IPS DF 6.9 (cell line): Measurements from ENCODE around the gene PDE6G.

Source experiments
- DNase-seq: peaks from one replicate; pipeline ENCODE4 v3.0.0-alpha.2; 2013; ENCODE audit warnings: low read depth, low spot score
- H3K27ac ChIP-seq: one replicate; pipeline ENCODE4 v1.5.1; 2013; ENCODE audit warnings: low read length, control low read depth
- H3K27me3 ChIP-seq: 2 replicates; pipeline ENCODE4 v1.6.1; 2013; ENCODE audit warnings: mild to moderate bottlenecking, low read length; ENCODE audit not compliant: control insufficient read depth, insufficient read depth
- H3K36me3 ChIP-seq: 2 replicates; pipeline ENCODE4 v1.6.1; 2013; ENCODE audit warnings: low read length; ENCODE audit not compliant: control insufficient read depth, insufficient read depth
- H3K4me1 ChIP-seq: 2 replicates; pipeline ENCODE4 v1.6.1; 2013; ENCODE audit warnings: low read length; ENCODE audit not compliant: control insufficient read depth, insufficient read depth
- H3K4me3 ChIP-seq: 2 replicates; pipeline ENCODE4 v1.5.1; 2013; ENCODE audit warnings: mild to moderate bottlenecking, low read length
- H3K9me3 ChIP-seq: 2 replicates; pipeline ENCODE4 v1.6.1; 2013; ENCODE audit warnings: low read length, inconsistent platforms; ENCODE audit not compliant: control insufficient read depth, insufficient read depth
- WGBS: extraction: QIAGEN DNeasy Blood & Tissue Kit; methylation state at CpG from one replicate; pipeline ENCODE4 v1.1.7; 2013; ENCODE audit warnings: mixed read lengths, missing lambda C conversion rate; ENCODE audit not compliant: insufficient read length, insufficient coverage; 5-methylcytosine and 5-hydroxymethylcytosine counted together

The PDE6G gene

DNA sequence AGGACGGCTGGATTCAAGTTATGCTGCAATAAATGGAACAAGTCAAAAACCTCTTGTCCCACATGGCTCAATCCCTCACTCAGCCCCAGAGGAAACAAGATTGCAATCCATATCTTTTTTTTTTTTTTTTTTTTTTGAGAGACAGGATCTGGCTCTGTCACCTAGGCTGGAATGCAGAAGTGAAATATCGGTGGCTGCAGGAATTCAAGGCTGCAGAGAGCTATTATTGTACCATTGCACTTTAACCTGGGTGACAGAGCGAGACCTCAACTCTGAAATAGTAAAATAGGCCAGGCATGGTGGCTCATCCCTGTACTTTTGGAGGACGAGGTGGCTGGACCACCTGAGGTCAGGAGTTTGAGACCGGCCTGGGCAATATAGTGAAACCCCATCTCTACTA, 2.7 kb upstream of the PDE6G start:
- no peak for DNase-seq
- Histone ChIP-seq H3K4me3 (no peak overlapping the region), H3K4me1 (no peaks in the 10 kb centered on the region; the same call in 1 of the 2 replicates), H3K36me3 (peaks cover under 1% of the 10 kb centered on the region; the same call in 1 of the 2 replicates), H3K27ac (no peak overlapping the region), H3K27me3 (no peaks in the 10 kb centered on the region), H3K9me3 (no peaks in the 10 kb centered on the region)
- WGBS: no CpG with 5 or more reads among the region's 5 CpGs

DNA sequence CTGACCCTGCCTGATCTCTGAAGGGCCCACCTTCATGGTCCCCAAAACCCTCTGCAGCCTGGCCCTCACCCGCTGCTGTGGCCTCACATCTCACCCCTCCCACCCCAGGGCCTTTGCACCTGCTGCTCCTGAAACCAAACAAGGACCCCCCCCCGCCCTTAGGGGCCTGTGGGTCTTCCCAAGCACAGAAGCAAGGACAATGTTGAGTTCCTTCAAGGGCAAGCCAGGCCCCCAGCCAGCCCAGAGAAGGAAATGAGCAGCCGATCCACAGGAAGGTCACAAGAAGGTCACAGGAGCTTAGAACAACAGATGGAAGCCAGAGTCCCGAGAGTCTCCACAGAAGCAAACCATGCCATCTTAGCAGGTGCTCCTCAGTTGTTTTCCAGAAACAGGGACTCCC, 493 bp upstream of the PDE6G start:
- H3K4me3 ChIP-seq: no peak overlapping the region

DNA sequence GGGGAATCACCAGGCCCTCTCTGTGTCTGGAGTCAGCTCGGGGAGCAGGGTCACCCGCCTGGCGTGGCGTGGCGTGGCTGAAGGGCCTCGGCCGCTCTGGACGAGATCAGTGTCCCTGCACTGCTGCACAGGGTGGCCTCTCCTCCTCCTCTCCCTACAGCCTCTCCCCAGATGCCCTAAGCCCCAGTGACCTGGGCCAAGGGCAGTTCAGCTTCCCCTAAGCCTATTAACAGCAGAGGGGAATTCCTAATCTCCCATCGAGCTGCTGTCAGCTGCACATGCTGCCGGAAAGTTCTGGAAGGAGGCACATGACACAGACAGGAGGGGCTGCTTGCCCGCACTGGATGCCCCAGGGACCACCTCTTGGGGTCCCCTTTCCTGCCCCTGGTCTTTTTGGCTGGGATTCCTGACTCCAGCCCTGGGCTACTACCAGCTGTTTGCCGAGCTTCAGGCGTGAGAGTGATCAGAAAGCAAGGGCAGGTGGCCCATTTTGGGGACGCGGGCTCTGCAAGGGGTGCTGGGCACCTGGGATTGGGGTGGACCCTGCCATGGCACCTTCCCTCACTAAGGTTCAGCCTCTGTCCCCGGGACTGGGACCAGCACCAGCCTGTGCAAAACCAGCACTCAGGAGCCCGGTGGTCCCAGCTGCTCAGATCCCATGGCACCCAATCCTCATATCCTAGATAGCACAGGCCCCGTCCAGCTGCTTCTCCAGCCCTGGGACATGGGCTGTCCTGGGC, 794 bp downstream of the PDE6G start:
- no peaks in the 10 kb centered on the region for H3K36me3 ChIP-seq
- no peak overlapping the region for H3K27ac ChIP-seq
- no CpG with 5 or more reads among the region's 18 CpGs for WGBS
- H3K4me3 ChIP-seq: no peak overlapping the region
- no peaks in the 10 kb centered on the region for H3K27me3 ChIP-seq
- no peak for DNase-seq
- no peaks in the 10 kb centered on the region for H3K9me3 ChIP-seq
- peaks cover 5% of the 10 kb centered on the region for H3K4me1 ChIP-seq

More for the DNA sequence above, 493 bp upstream of the PDE6G start:
- DNase-seq: no peak
- WGBS: no CpG with 5 or more reads among the region's 4 CpGs
- no peaks in the 10 kb centered on the region for H3K36me3 ChIP-seq
- H3K9me3 ChIP-seq: no peaks in the 10 kb centered on the region
- no peak overlapping the region for H3K27ac ChIP-seq
- no peaks in the 10 kb centered on the region for H3K27me3 ChIP-seq
- peaks cover 5% of the 10 kb centered on the region for H3K4me1 ChIP-seq

DNA sequence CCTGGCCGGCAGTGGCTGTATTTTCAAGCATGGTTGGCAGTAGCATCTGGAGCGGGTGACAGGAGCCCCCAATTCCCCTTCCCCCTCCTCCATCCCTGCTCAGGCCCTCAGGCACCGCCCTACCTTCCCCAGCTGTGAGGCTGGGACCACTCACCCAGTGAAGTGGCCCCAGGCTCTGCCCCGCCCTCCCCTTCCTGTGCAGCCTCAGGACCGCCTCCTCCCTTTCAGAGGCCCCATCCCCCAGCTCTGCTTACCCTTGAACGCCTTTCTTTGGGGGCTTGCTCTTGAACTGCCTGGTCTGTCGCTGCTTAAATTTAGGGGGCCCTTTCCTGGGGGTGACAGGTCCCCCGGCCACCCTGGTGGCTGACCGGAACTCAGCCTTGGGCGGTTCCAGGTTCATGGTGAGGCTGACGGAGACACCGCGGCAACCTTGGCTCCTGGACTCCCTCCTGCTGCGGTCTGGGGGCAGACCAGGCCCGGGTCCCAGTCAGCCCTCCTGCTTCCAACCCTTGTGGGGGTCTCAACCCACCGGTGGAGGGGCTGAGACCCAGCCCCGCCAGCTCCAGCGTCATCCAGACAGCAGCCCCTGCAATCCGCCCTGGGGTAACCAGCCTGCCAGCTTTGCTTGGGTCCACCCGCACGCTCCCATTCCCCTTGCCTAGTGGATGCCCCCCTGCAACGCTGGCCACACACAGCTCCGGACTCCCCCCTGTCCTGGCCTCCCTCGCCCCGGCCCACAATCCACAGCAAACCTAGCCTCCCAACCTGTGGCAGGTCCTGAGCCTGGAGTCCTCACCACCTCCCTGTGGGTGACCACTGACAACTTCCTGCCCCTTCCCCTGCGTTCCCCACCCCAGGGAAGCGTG, 3.2 kb downstream of the PDE6G start:
- Histone ChIP-seq H3K27ac (no peak overlapping the region), H3K27me3 (peaks cover 3% of the 10 kb centered on the region; the same call in 1 of the 2 replicates), H3K4me1 (peaks cover 5% of the 10 kb centered on the region), H3K4me3 (no peak overlapping the region), H3K36me3 (no peaks in the 10 kb centered on the region), H3K9me3 (no peaks in the 10 kb centered on the region)
- WGBS: no CpG with 5 or more reads among the region's 27 CpGs
- no peak for DNase-seq

DNA sequence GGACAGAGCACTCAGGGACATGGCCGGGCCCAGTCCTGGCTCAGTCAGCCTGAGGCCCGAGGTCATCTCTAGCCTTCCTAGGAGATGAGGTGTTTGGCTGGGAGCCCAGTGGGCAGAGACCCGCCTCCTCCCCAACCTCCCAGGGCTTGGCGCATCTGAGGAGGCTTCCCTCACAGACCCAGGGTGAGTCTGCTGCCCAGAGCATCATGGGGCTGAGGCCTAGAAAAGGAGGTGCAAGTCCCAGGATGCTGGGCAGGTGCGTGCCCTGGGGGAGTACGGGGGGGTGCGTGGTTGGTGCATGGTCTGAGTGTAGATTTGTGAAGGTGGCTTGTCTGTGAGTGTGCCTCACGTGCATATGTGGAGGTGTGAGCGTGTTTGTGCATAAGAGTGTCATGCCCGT, 4.7 kb downstream of the PDE6G start:
- no peak for DNase-seq
- peaks cover 11% of the 10 kb centered on the region for H3K27me3 ChIP-seq
- no peak overlapping the region for H3K4me3 ChIP-seq
- H3K9me3 ChIP-seq: no peaks in the 10 kb centered on the region
- H3K27ac ChIP-seq: no peak overlapping the region
- no CpG with 5 or more reads among the region's 10 CpGs for WGBS
- peaks cover 14% of the 10 kb centered on the region for H3K4me1 ChIP-seq
- H3K36me3 ChIP-seq: no peaks in the 10 kb centered on the region

DNA sequence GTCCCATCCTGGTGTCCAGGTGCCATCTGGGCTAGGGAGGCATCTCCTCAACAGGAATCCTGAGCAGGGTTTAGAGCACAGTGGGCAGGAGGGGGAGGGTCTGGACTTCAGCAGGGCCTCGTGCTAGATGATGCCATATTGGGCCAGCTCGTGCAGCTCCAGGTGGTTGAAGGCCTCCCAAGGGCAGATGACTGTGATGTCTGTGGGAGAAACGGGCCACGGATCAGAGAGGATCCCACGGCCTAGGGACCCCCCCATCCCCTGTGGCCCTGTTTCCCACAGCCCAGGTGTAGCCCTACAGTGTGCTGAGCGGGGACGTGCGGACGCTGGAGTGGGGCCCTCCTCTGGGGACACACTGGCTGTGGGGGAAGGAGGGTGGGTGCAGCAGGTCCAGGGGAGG, 5.4 kb downstream of the PDE6G start:
- H3K27me3 ChIP-seq: peaks cover 11% of the 10 kb centered on the region
- H3K9me3 ChIP-seq: no peaks in the 10 kb centered on the region
- peaks cover 14% of the 10 kb centered on the region for H3K4me1 ChIP-seq
- no peak overlapping the region for H3K27ac ChIP-seq
- no peaks in the 10 kb centered on the region for H3K36me3 ChIP-seq
- WGBS: no CpG with 5 or more reads among the region's 9 CpGs
- no peak overlapping the region for H3K4me3 ChIP-seq
- no peak for DNase-seq

DNA sequence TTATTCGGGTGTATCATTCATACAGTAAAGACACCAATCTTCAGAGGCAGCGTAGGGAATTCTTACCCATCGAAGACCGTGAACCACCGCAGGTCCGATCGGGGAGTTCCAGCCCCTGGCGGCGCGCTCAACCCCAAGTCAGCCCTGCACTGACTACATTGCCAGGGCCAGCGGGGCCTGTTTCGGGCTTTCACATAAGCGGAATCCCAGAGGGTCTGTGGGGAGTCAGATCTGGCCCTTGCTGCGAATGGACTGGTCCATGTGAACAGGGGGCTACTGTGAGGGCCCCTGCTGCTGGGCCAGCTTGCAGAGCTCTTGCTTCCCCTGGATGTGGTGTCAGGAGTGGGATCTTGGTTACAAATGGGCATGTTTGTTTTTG, 7.6 kb downstream of the PDE6G start:
- Histone ChIP-seq H3K36me3 (no peaks in the 10 kb centered on the region), H3K9me3 (no peaks in the 10 kb centered on the region), H3K4me3 (peak overlapping the region; percentile 33; the same call in 1 of the 2 replicates), H3K27me3 (peaks cover 11% of the 10 kb centered on the region), H3K27ac (no peak overlapping the region), H3K4me1 (peaks cover 14% of the 10 kb centered on the region)
- no peak for DNase-seq
- WGBS: no CpG with 5 or more reads among the region's 14 CpGs

DNA sequence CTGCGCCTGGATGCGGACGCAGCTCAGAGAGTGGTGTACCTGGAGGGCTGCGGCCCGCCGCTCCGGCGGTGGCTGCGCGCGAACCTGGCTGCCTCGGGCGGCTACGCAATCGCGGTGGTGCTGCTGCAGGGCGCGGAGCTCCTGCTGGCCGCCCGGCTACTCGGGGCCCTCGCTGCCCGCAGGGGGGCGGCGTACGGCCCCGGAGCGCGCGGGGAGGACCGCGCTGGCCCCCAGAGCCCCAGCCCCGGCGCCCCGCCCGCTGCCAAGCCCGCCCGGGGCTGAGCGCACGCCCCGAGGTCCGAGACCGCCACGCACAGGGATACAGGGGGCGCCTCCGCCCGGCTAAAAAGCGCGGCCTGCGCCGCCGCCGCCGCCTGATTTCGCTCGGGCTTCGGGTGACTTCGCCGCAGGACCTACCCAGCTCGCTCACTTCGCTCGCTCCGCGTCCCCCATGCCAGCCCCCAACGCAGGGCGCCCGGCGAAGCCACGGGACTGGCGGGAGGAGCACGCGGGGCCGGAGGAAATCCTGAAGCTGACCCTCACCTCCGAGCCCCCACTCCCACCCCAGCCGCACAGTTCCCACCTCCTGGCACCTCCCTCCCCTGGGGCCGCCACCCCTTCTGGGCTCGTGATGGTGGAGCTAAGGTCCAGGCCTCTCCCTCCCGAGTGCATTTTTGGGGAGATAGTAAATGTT, 8.2 kb downstream of the PDE6G start:
- no peaks in the 10 kb centered on the region for H3K9me3 ChIP-seq
- no peak for DNase-seq
- no peak overlapping the region for H3K27ac ChIP-seq
- H3K4me3 ChIP-seq: peak overlapping the region; percentile 33; the same call in 1 of the 2 replicates
- no CpG with 5 or more reads among the region's 78 CpGs for WGBS
- H3K27me3 ChIP-seq: peaks cover 11% of the 10 kb centered on the region
- H3K4me1 ChIP-seq: peaks cover 10% of the 10 kb centered on the region
- H3K36me3 ChIP-seq: no peaks in the 10 kb centered on the region

DNA sequence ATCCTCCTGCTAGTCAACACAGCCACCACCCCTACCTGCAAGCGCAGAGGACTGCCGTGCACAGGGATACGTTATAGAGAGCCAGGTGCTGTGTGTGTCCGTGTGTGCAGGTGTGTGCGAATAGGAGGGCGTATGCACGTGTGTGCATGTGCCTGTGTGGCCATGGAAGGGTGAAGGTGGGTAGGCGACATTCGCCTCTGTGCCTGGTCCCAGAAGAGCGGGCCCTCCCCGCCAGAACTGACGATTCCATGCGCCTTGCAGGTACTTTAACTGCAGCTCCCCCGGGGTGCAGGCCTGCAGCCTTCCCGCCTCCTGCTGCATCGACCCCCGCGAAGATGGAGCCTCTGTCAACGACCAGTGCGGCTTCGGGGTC, 8.7 kb downstream of the PDE6G start:
- H3K9me3 ChIP-seq: no peaks in the 10 kb centered on the region
- DNase-seq: no peak
- no peaks in the 10 kb centered on the region for H3K36me3 ChIP-seq
- WGBS: no CpG with 5 or more reads among the region's 21 CpGs
- H3K4me1 ChIP-seq: peaks cover 8% of the 10 kb centered on the region
- peak overlapping the region; percentile 33; the same call in 1 of the 2 replicates for H3K4me3 ChIP-seq
- peaks cover 11% of the 10 kb centered on the region for H3K27me3 ChIP-seq
- H3K27ac ChIP-seq: no peak overlapping the region

DNA sequence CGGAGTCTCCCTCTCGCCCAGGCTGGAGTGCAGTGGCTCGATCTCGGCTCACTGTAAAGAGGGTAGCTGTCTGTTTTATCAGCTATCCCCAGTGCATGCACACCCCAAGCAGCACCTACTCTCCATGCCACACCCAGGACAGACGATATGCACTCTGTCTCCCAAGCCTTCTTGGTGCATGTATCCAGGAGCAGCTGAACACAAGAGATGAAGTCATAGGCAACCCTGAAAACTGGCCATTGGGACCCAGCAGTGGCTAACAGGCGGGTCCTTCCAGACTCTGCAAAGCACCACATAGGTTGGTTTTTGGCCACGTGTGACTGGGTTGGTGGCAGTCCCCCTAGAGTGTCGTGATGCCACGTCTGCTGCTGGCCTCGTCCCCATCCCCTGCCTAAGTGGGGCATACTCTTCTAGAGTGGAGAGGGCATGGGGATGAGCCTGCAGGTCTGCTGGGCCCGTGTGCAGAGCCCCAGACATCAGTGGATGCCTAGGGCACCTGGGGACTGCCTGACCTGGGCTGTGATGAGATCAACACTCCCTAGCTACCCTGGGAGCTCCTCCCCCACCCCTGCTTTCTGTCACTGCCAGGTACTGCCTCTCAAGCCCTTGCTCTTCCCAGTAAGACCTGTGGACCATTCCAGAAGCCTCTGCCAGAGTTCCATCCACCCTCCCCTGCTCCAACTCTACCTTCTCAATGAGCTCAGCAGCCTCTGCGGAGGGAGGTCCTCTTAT, 9.3 kb downstream of the PDE6G start:
- DNase-seq: no peak
- Histone ChIP-seq H3K4me1 (peaks cover 8% of the 10 kb centered on the region), H3K9me3 (no peaks in the 10 kb centered on the region), H3K27me3 (peaks cover 11% of the 10 kb centered on the region), H3K27ac (no peak overlapping the region), H3K36me3 (no peaks in the 10 kb centered on the region), H3K4me3 (no peak overlapping the region)
- no CpG with 5 or more reads among the region's 12 CpGs for WGBS
